SJCRH30 (cell line): ENCODE results near the gene AGAP5. TPM values are rescaled to one million over a fixed set of nuclear protein-coding genes. Genes with fewer than 3 reads are reported as not detected.
"Not testable (repeated sequence)": the region's sequence is repeated elsewhere in the genome, so short reads cannot be mapped to it uniquely, and the experiment has no call there.

Source experiments
- DNase-seq, 2 experiments: peaks; one replicate each; pipeline ENCODE4 v3.0.0-alpha.2; 2015 to 2020
- H3K27ac ChIP-seq: fragments of 250-450 bp; sonication (Bioruptor Pico); 2 replicates; pipeline ENCODE4 v1.5.1; 2020; ENCODE audit warnings: mild to moderate bottlenecking, moderate library complexity
- H3K27me3 ChIP-seq: fragments of 250-450 bp; sonication (Bioruptor Pico); 2 replicates; pipeline ENCODE4 v1.5.1; 2020; ENCODE audit warnings: mild to moderate bottlenecking, moderate library complexity
- H3K36me3 ChIP-seq: fragments of 250-450 bp; sonication (Bioruptor Pico); 2 replicates; pipeline ENCODE4 v1.5.1; 2020; ENCODE audit warnings: mild to moderate bottlenecking, moderate library complexity
- H3K4me1 ChIP-seq: fragments of 250-450 bp; sonication (Bioruptor Pico); 2 replicates; pipeline ENCODE4 v1.5.1; 2020; ENCODE audit warnings: mild to moderate bottlenecking, moderate library complexity
- H3K4me3 ChIP-seq: fragments of 250-450 bp; sonication (Bioruptor Pico); 2 replicates; pipeline ENCODE4 v1.5.1; 2020; ENCODE audit warnings: mild to moderate bottlenecking, moderate library complexity
- H3K9me3 ChIP-seq: fragments of 250-450 bp; sonication (Bioruptor Pico); replicated peaks from 2 replicates; pipeline ENCODE4 v1.5.1; 2020; ENCODE audit warnings: mild to moderate bottlenecking, moderate library complexity
- total RNA-seq: library from RNA; depleted of rRNA; stranded (reverse); fragments of >200 nt; shearing (Covaris generic); gene quantifications from 2 replicates; pipeline ENCODE4 v1.2.3, GENCODE V29; 2014

The AGAP5 gene
- total RNA-seq, 1 experiment from 2014 or later = 2.7 TPM

GRCh38 chr10:73695302-73695701, 2.6 kb downstream of the AGAP5 start:
- not testable (repeated sequence) for H3K27me3 ChIP-seq, H3K36me3 ChIP-seq, H3K27ac ChIP-seq, DNase-seq, H3K4me3 ChIP-seq, H3K4me1 ChIP-seq, H3K9me3 ChIP-seq

- not testable (repeated sequence) for H3K36me3 ChIP-seq, H3K27me3 ChIP-seq, DNase-seq, H3K27ac ChIP-seq, H3K4me1 ChIP-seq, H3K4me3 ChIP-seq, H3K9me3 ChIP-seq
These were observed 7.2 kb downstream of the AGAP5 start for GRCh38 chr10:73690755-73691154.

- DNase-seq, H3K36me3 ChIP-seq, H3K4me1 ChIP-seq, H3K27ac ChIP-seq, H3K27me3 ChIP-seq, H3K4me3 ChIP-seq, H3K9me3 ChIP-seq: not testable (repeated sequence)
These were observed 8.3 kb downstream of the AGAP5 start for GRCh38 chr10:73689596-73689995.

GRCh38 chr10:73687641-73688040, 10.3 kb downstream of the AGAP5 start:
- not testable (repeated sequence) for H3K4me3 ChIP-seq, H3K4me1 ChIP-seq, H3K36me3 ChIP-seq, H3K27ac ChIP-seq, H3K9me3 ChIP-seq, DNase-seq, H3K27me3 ChIP-seq

- not testable (repeated sequence) for H3K27me3 ChIP-seq, H3K27ac ChIP-seq, H3K4me3 ChIP-seq, H3K9me3 ChIP-seq, DNase-seq, H3K36me3 ChIP-seq, H3K4me1 ChIP-seq
These were observed 23.4 kb downstream of the AGAP5 start for GRCh38 chr10:73674546-73674945.

- H3K27me3 ChIP-seq, H3K4me3 ChIP-seq, H3K27ac ChIP-seq, H3K36me3 ChIP-seq, DNase-seq, H3K9me3 ChIP-seq: not testable (repeated sequence)
- H3K4me1 ChIP-seq = peaks cover 12% of the 10 kb centered on the region
These were observed 29.5 kb downstream of the AGAP5 start for GRCh38 chr10:73668378-73668777.

- peak in 1 of 2 experiments; percentile 4 for DNase-seq
- H3K27me3 ChIP-seq, H3K9me3 ChIP-seq, H3K27ac ChIP-seq, H3K4me3 ChIP-seq, H3K36me3 ChIP-seq: not testable (repeated sequence)
- H3K4me1 ChIP-seq = peaks cover 27% of the 10 kb centered on the region
These were observed 31.6 kb downstream of the AGAP5 start for GRCh38 chr10:73666153-73666809.

- peaks cover 31% of the 10 kb centered on the region for H3K4me1 ChIP-seq
- not testable (repeated sequence) for H3K27ac ChIP-seq, H3K4me3 ChIP-seq, H3K9me3 ChIP-seq, H3K27me3 ChIP-seq, H3K36me3 ChIP-seq
- peak in 1 of 2 experiments; percentile 2 for DNase-seq
These were observed 32.3 kb downstream of the AGAP5 start for GRCh38 chr10:73665581-73665980.

- DNase-seq = peak; percentile 69 to 73
- not testable (repeated sequence) for H3K9me3 ChIP-seq, H3K36me3 ChIP-seq, H3K4me3 ChIP-seq, H3K27me3 ChIP-seq, H3K27ac ChIP-seq
- H3K4me1 ChIP-seq = peaks cover 31% of the 10 kb centered on the region
These were observed 33.5 kb downstream of the AGAP5 start for GRCh38 chr10:73664156-73665040.

GRCh38 chr10:73663621-73664020, 34.3 kb downstream of the AGAP5 start:
- not testable (repeated sequence) for H3K27me3 ChIP-seq, DNase-seq, H3K36me3 ChIP-seq, H3K9me3 ChIP-seq, H3K4me3 ChIP-seq
- Histone ChIP-seq H3K27ac (peak overlapping the region; percentile 86), H3K4me1 (peaks cover 31% of the 10 kb centered on the region)

- Histone ChIP-seq H3K4me1 (peaks cover 31% of the 10 kb centered on the region), H3K27ac (peak overlapping the region; percentile 86)
- not testable (repeated sequence) for H3K9me3 ChIP-seq, H3K27me3 ChIP-seq, H3K36me3 ChIP-seq, H3K4me3 ChIP-seq
- DNase-seq = peak; percentile 64 to 69
These were observed 35.2 kb downstream of the AGAP5 start for GRCh38 chr10:73662705-73663104.

GRCh38 chr10:73655990-73656298, 42.0 kb downstream of the AGAP5 start, which contains the start of gene SYNPO2L:
Gene SYNPO2L, minus strand, starts transcription at chr10:73656029. Its CDS starts 107 bp downstream, at chr10:73655922.
- Histone ChIP-seq H3K36me3 (no peaks in the 10 kb centered on the region), H3K27me3 (no peaks in the 10 kb centered on the region), H3K4me1 (peaks cover 16% of the 10 kb centered on the region), H3K4me3 (peak within 1 kb of the TSS; percentile 44), H3K27ac (peak within 1 kb of the TSS; percentile 75), H3K9me3 (no peaks in the 10 kb centered on the region)
- peak; percentile 91 to 92 for DNase-seq

GRCh38 chr10:73655257-73655989, 42.5 kb downstream of the AGAP5 start:
- H3K9me3 ChIP-seq = no peaks in the 10 kb centered on the region
- H3K27me3 ChIP-seq = no peaks in the 10 kb centered on the region
- peak; percentile 35 to 46 for DNase-seq
- H3K4me3 ChIP-seq = peak overlapping the region; percentile 44
- H3K36me3 ChIP-seq = no peaks in the 10 kb centered on the region
- H3K27ac ChIP-seq = peak overlapping the region; percentile 75
- peaks cover 18% of the 10 kb centered on the region for H3K4me1 ChIP-seq

GRCh38 chr10:73653701-73654100, 44.2 kb downstream of the AGAP5 start:
- H3K27me3 ChIP-seq = no peaks in the 10 kb centered on the region
- DNase-seq = peak in 1 of 2 experiments; percentile 49
- H3K4me1 ChIP-seq = peaks cover 28% of the 10 kb centered on the region
- no peaks in the 10 kb centered on the region for H3K36me3 ChIP-seq
- H3K9me3 ChIP-seq = no peaks in the 10 kb centered on the region
- no peak overlapping the region for H3K27ac ChIP-seq
- no peak overlapping the region for H3K4me3 ChIP-seq

- H3K27me3 ChIP-seq = no peaks in the 10 kb centered on the region
- H3K9me3 ChIP-seq = no peaks in the 10 kb centered on the region
- no peak overlapping the region for H3K27ac ChIP-seq
- H3K36me3 ChIP-seq = no peaks in the 10 kb centered on the region
- no peak for DNase-seq
- peaks cover 28% of the 10 kb centered on the region for H3K4me1 ChIP-seq
- H3K4me3 ChIP-seq = no peak overlapping the region
These were observed 44.7 kb downstream of the AGAP5 start for GRCh38 chr10:73653195-73653594.
